SK-N-SH (cell line): ENCODE data around the gene CD3G.

ENCODE experiments used
- EP300 ChIP-seq, 2 experiments: IDR thresholded peaks; 2 replicates each; pipeline versions ENCODE4 v1.4.0 to v1.6.1; 2012; ENCODE audit warnings: borderline replicate concordance in 1 of 2, low read depth in 1 of 2, low read length in 1 of 2
- EZH2phosphoT487 ChIP-seq: fragments of 200-600 bp; sonication (generic); IDR thresholded peaks from 2 replicates; pipeline ENCODE4 v1.6.1; 2017; ENCODE audit warnings: low read depth, mixed run types, mild to moderate bottlenecking, antibody characterized with exemption, moderate library complexity, borderline replicate concordance
- JUND ChIP-seq: IDR thresholded peaks from 2 replicates; pipeline ENCODE4 v1.4.0; 2012
- MXI1 ChIP-seq: IDR thresholded peaks from 2 replicates; pipeline ENCODE4 v1.6.1; 2012; ENCODE audit warnings: mild to moderate bottlenecking, low read depth, low read length, improper control_type of control experiment
- TAF1 ChIP-seq: IDR thresholded peaks from 2 replicates; pipeline ENCODE4 v1.6.1; 2012; ENCODE audit warnings: low read depth, mild to moderate bottlenecking, low read length, moderate library complexity, borderline replicate concordance
- TCF12 ChIP-seq: IDR thresholded peaks from 2 replicates; pipeline ENCODE4 v1.4.0; 2012
- TF ChIP-seq, protein P1 (sequence below): IDR thresholded peaks from 2 replicates; pipeline ENCODE4 v1.4.0; 2012; ENCODE audit warnings: low read depth
- TF ChIP-seq, protein P2 (sequence below): fragments of 200-600 bp; sonication (generic); IDR thresholded peaks from 2 replicates; pipeline ENCODE4 v1.6.1; 2017; ENCODE audit warnings: antibody characterized with exemption, mild to moderate bottlenecking, moderate library complexity
- TF ChIP-seq, protein P3 (sequence below): fragments of 150-350 bp; IDR thresholded peaks from 2 replicates; pipeline ENCODE4 v1.6.1; 2017; ENCODE audit warnings: antibody characterized with exemption, low read length, low read depth, borderline replicate concordance

DNA sequence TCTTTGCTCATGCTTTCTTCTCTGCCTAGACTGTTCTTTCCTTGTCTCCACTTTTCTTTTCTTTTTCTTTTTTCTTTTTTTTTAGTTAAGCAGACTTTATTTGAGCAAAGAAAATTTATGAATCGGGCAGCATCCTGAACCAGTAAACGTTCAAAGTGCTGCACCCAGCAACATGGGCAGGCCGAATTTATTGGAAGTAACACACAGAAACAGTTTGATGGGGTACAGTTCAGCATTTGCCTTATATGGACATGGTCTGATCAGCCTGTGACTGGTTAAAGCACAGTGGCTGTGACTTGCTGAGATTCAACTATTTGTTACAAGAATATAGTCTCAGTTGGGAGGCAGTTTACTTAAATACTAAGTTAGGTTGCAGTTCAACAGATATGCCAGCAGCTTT is 23.6 kb upstream of the CD3G start:
- TF ChIP-seq MXI1: no peak
- TF ChIP-seq, protein P1, sequence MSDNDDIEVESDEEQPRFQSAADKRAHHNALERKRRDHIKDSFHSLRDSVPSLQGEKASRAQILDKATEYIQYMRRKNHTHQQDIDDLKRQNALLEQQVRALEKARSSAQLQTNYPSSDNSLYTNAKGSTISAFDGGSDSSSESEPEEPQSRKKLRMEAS: no peak
- no peak for TF ChIP-seq EP300 (IDR thresholded peaks at IDR 0.05; ENCODE audit: borderline replicate concordance in 1 of 2, low read depth in 1 of 2, low read length in 1 of 2)
- TF ChIP-seq TCF12: no peak
- no peak for TF ChIP-seq EZH2phosphoT487
- TF ChIP-seq, protein P2, sequence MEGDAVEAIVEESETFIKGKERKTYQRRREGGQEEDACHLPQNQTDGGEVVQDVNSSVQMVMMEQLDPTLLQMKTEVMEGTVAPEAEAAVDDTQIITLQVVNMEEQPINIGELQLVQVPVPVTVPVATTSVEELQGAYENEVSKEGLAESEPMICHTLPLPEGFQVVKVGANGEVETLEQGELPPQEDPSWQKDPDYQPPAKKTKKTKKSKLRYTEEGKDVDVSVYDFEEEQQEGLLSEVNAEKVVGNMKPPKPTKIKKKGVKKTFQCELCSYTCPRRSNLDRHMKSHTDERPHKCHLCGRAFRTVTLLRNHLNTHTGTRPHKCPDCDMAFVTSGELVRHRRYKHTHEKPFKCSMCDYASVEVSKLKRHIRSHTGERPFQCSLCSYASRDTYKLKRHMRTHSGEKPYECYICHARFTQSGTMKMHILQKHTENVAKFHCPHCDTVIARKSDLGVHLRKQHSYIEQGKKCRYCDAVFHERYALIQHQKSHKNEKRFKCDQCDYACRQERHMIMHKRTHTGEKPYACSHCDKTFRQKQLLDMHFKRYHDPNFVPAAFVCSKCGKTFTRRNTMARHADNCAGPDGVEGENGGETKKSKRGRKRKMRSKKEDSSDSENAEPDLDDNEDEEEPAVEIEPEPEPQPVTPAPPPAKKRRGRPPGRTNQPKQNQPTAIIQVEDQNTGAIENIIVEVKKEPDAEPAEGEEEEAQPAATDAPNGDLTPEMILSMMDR: no peak
- no peak for TF ChIP-seq TAF1
- no peak for TF ChIP-seq JUND
- TF ChIP-seq, protein P3, sequence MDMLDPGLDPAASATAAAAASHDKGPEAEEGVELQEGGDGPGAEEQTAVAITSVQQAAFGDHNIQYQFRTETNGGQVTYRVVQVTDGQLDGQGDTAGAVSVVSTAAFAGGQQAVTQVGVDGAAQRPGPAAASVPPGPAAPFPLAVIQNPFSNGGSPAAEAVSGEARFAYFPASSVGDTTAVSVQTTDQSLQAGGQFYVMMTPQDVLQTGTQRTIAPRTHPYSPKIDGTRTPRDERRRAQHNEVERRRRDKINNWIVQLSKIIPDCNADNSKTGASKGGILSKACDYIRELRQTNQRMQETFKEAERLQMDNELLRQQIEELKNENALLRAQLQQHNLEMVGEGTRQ: no peak
